Activated naive CD8-positive, alpha-beta T cell (primary cell): ENCODE data around the gene PRKAR1B.

Source experiments
- H3K27ac Mint-ChIP-seq: one replicate; pipeline ENCODE4 v1.8.0; 2021; ENCODE audit warnings: mixed read lengths
- H3K27me3 Mint-ChIP-seq: one replicate; pipeline ENCODE4 v1.8.0; 2021; ENCODE audit warnings: mixed read lengths
- H3K36me3 Mint-ChIP-seq: one replicate; pipeline ENCODE4 v1.8.0; 2021; ENCODE audit warnings: mixed read lengths
- H3K4me1 Mint-ChIP-seq: one replicate; pipeline ENCODE4 v1.8.0; 2021; ENCODE audit warnings: low read depth, mixed read lengths
- H3K4me3 Mint-ChIP-seq: one replicate; pipeline ENCODE4 v1.8.0; 2021; ENCODE audit warnings: mild to moderate bottlenecking, mixed read lengths
- H3K9me3 Mint-ChIP-seq: one replicate; pipeline ENCODE4 v1.8.0; 2021; ENCODE audit warnings: low read depth, mixed read lengths

PRKAR1B gene

GRCh38 chr7:549891-550625, 177.0 kb downstream of the PRKAR1B start:
- Mint-ChIP-seq H3K27me3 (no peaks in the 10 kb centered on the region), H3K4me3 (no peak overlapping the region), H3K36me3 (peaks cover 4% of the 10 kb centered on the region), H3K27ac (no peak overlapping the region), H3K4me1 (no peaks in the 10 kb centered on the region), H3K9me3 (peaks cover 4% of the 10 kb centered on the region)

GRCh38 chr7:549066-549890, 177.8 kb downstream of the PRKAR1B start:
- H3K4me1 Mint-ChIP-seq, result no peaks in the 10 kb centered on the region
- H3K4me3 Mint-ChIP-seq, result no peak overlapping the region
- no peak overlapping the region for H3K27ac Mint-ChIP-seq

GRCh38 chr7:548401-548800, 178.7 kb downstream of the PRKAR1B start:
- Mint-ChIP-seq H3K4me3 (no peak overlapping the region), H3K27ac (no peak overlapping the region), H3K9me3 (peaks cover 4% of the 10 kb centered on the region), H3K36me3 (peaks cover 4% of the 10 kb centered on the region), H3K4me1 (no peaks in the 10 kb centered on the region), H3K27me3 (no peaks in the 10 kb centered on the region)

More at GRCh38 chr7:549066-549890, 177.8 kb downstream of the PRKAR1B start:
- no peaks in the 10 kb centered on the region for H3K27me3 Mint-ChIP-seq
- peaks cover 4% of the 10 kb centered on the region for H3K9me3 Mint-ChIP-seq
- peaks cover 4% of the 10 kb centered on the region for H3K36me3 Mint-ChIP-seq

GRCh38 chr7:545470-545869, 181.6 kb downstream of the PRKAR1B start:
- Mint-ChIP-seq H3K9me3 (peaks cover 4% of the 10 kb centered on the region), H3K4me1 (peaks cover 2% of the 10 kb centered on the region), H3K4me3 (no peak overlapping the region), H3K27ac (no peak overlapping the region), H3K27me3 (no peaks in the 10 kb centered on the region), H3K36me3 (peaks cover 4% of the 10 kb centered on the region)

- Mint-ChIP-seq H3K4me3 (no peak overlapping the region), H3K4me1 (peaks cover 2% of the 10 kb centered on the region), H3K9me3 (peaks cover 4% of the 10 kb centered on the region), H3K27me3 (no peaks in the 10 kb centered on the region), H3K27ac (no peak overlapping the region), H3K36me3 (peaks cover 4% of the 10 kb centered on the region)
Observed at GRCh38 chr7:544338-545221, 182.5 kb downstream of the PRKAR1B start.

- H3K36me3 Mint-ChIP-seq, result peaks cover under 1% of the 10 kb centered on the region
- H3K27me3 Mint-ChIP-seq, result no peaks in the 10 kb centered on the region
- no peak overlapping the region for H3K4me3 Mint-ChIP-seq
- H3K27ac Mint-ChIP-seq, result no peak overlapping the region
- H3K4me1 Mint-ChIP-seq, result peaks cover 2% of the 10 kb centered on the region
- peaks cover 4% of the 10 kb centered on the region for H3K9me3 Mint-ChIP-seq
Observed at GRCh38 chr7:543501-544337, 183.4 kb downstream of the PRKAR1B start.

- Mint-ChIP-seq H3K4me1 (peaks cover 2% of the 10 kb centered on the region), H3K27me3 (no peaks in the 10 kb centered on the region), H3K9me3 (peaks cover 4% of the 10 kb centered on the region), H3K27ac (no peak overlapping the region), H3K36me3 (no peaks in the 10 kb centered on the region), H3K4me3 (no peak overlapping the region)
Observed at GRCh38 chr7:542713-543500, 184.2 kb downstream of the PRKAR1B start.

GRCh38 chr7:542131-542712, 184.9 kb downstream of the PRKAR1B start:
- Mint-ChIP-seq H3K27ac (no peak overlapping the region), H3K4me1 (peaks cover 2% of the 10 kb centered on the region), H3K27me3 (no peaks in the 10 kb centered on the region), H3K4me3 (no peak overlapping the region), H3K36me3 (no peaks in the 10 kb centered on the region), H3K9me3 (peaks cover 4% of the 10 kb centered on the region)

GRCh38 chr7:541661-542060, 185.4 kb downstream of the PRKAR1B start:
- Mint-ChIP-seq H3K4me1 (peaks cover 2% of the 10 kb centered on the region), H3K4me3 (no peak overlapping the region), H3K36me3 (no peaks in the 10 kb centered on the region), H3K27ac (no peak overlapping the region), H3K9me3 (peaks cover 4% of the 10 kb centered on the region), H3K27me3 (no peaks in the 10 kb centered on the region)

- peaks cover 4% of the 10 kb centered on the region for H3K9me3 Mint-ChIP-seq
- no peaks in the 10 kb centered on the region for H3K27me3 Mint-ChIP-seq
- H3K4me3 Mint-ChIP-seq, result no peak overlapping the region
- H3K36me3 Mint-ChIP-seq, result no peaks in the 10 kb centered on the region
- H3K4me1 Mint-ChIP-seq, result peaks cover 2% of the 10 kb centered on the region
- H3K27ac Mint-ChIP-seq, result no peak overlapping the region
Observed at GRCh38 chr7:540997-541396, 186.1 kb downstream of the PRKAR1B start.

GRCh38 chr7:540579-540978, 186.5 kb downstream of the PRKAR1B start:
- Mint-ChIP-seq H3K9me3 (peaks cover 4% of the 10 kb centered on the region), H3K27ac (no peak overlapping the region), H3K27me3 (no peaks in the 10 kb centered on the region), H3K36me3 (no peaks in the 10 kb centered on the region), H3K4me3 (no peak overlapping the region), H3K4me1 (peaks cover 2% of the 10 kb centered on the region)

- Mint-ChIP-seq H3K9me3 (no peaks in the 10 kb centered on the region), H3K4me3 (no peak overlapping the region), H3K4me1 (peaks cover 2% of the 10 kb centered on the region), H3K27me3 (no peaks in the 10 kb centered on the region), H3K36me3 (no peaks in the 10 kb centered on the region), H3K27ac (no peak overlapping the region)
Observed at GRCh38 chr7:539731-540411, 187.2 kb downstream of the PRKAR1B start.
